NT2/D1 (cell line): ENCODE data around the gene VCP.

Source experiments
- SUZ12 ChIP-seq: IDR thresholded peaks from 2 replicates; pipeline ENCODE4 v1.6.1; 2011; ENCODE audit not compliant: insufficient read length, insufficient read depth; ENCODE audit errors: extremely low read depth
- YY1 ChIP-seq: IDR thresholded peaks from 2 replicates; pipeline ENCODE4 v1.6.1; 2011; ENCODE audit not compliant: insufficient read length, insufficient read depth

DNA sequence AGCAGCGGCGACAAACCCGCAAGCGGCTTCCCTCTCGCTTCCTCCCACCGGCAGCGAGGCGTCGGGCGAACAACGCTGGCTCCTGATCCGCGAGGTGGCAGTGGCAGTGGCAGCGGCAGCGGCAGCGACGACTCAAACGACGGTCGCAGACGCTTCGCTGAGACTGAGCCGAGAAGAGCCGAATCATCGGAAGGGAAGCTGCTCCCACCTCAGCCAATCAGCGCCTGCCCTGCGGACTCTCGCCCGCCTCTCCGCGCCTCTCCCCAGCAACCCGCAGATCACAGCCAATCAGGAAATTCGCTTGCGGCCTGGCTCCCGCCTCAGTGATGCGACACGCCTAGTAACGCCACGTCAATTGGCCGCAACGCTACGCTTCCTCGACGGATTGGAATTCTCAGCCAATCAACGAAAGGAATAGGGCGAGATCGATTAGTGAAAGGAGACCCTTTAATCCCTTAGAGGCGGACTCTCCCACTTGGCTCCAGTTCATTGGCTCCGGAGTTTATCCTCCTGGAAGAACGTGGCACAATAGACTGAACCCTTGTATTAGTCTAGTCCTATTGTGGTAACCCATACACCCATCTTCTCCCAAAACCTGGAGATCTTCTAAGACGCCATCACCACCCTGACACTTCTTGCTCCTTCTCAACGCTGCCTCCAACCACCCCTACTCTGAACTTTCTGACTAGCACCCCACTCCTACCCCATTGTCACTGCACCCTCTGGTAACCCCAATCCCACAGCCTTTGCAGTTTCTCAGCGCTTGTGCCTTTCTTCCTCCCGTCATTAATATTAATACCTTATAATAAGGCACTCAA is at the start of gene VCP:
- TF ChIP-seq YY1 (no peak), SUZ12 (no peak)
